OCI-LY7 (cell line): ENCODE results near the gene GSG1L. TPM values are rescaled to one million over a fixed set of nuclear protein-coding genes. Genes with fewer than 3 reads are reported as not detected.

Source experiments
- BruUV-seq: library from RNA; stranded (reverse); fragments of 400-500 nt; replicated peaks from 2 replicates; lab custom pipeline; 2021; lab: Mats Ljungman, UMichigan
- CTCF ChIA-PET: fragments of 300-600 bp; sonication (Branson Sonifier 250); formaldehyde crosslinking; loops from one replicate; lab custom pipeline; 2022; ENCODE audit warnings: antibody characterized with exemption; ENCODE audit not compliant: unreplicated experiment; lab: Charles Lee
- POLR2A ChIA-PET: fragments of 300-600 bp; sonication (Branson Sonifier 250); formaldehyde crosslinking; loops from one replicate; lab custom pipeline; 2022; ENCODE audit warnings: antibody characterized with exemption; lab: Charles Lee
- DNase-seq: peaks from one replicate; pipeline ENCODE4 v3.0.0-alpha.2; 2015; ENCODE audit warnings: low spot score
- H2AFZ ChIP-seq: fragments of 200-600 bp; sonication (generic), shearing (Covaris generic); 2 replicates; pipeline ENCODE4 v1.6.1; 2014; ENCODE audit warnings: mild to moderate bottlenecking, antibody characterized with exemption, low read length, moderate library complexity
- H3K27ac ChIP-seq: fragments of 200-600 bp; sonication (generic); 2 replicates; pipeline ENCODE4 v1.5.1; 2014; ENCODE audit warnings: mixed run types, low read depth, mild to moderate bottlenecking, moderate library complexity, low read length, inconsistent platforms; ENCODE audit not compliant: poor library complexity, severe bottlenecking
- H3K36me3 ChIP-seq: fragments of 200-600 bp; sonication (generic); 2 replicates; pipeline ENCODE4 v1.6.1; 2014; ENCODE audit warnings: mild to moderate bottlenecking, antibody characterized with exemption, low read length, moderate library complexity, mixed read lengths; ENCODE audit not compliant: insufficient read depth
- H3K4me1 ChIP-seq: fragments of 200-600 bp; sonication (generic); 2 replicates; pipeline ENCODE4 v1.5.1; 2014; ENCODE audit warnings: mild to moderate bottlenecking, low read length; ENCODE audit not compliant: insufficient read depth, poor library complexity, severe bottlenecking
- H3K4me2 ChIP-seq: fragments of 200-600 bp; sonication (generic); 2 replicates; pipeline ENCODE4 v1.6.1; 2014; ENCODE audit warnings: mild to moderate bottlenecking, low read length
- H3K4me3 ChIP-seq: fragments of 200-600 bp; sonication (generic); 2 replicates; pipeline ENCODE4 v1.5.1; 2014; ENCODE audit warnings: mild to moderate bottlenecking, low read depth, low read length; ENCODE audit not compliant: poor library complexity, severe bottlenecking
- H3K79me2 ChIP-seq: fragments of 200-600 bp; sonication (generic); 2 replicates; pipeline ENCODE4 v1.6.1; 2016; ENCODE audit warnings: low read depth, mild to moderate bottlenecking, low read length, moderate library complexity, mixed read lengths; ENCODE audit not compliant: insufficient read depth
- H3K9me2 ChIP-seq: fragments of 200-600 bp; sonication (generic); 2 replicates; pipeline ENCODE4 v1.6.1; 2016; ENCODE audit warnings: mild to moderate bottlenecking, low read length, mixed read lengths; ENCODE audit not compliant: insufficient read depth
- H3K9me3 ChIP-seq: fragments of 200-600 bp; sonication (generic); 2 replicates; pipeline ENCODE4 v1.6.1; 2014; ENCODE audit warnings: mild to moderate bottlenecking, mixed run types, low read length, mixed read lengths
- H4K20me1 ChIP-seq: fragments of 200-600 bp; sonication (generic); 2 replicates; pipeline ENCODE4 v1.6.1; 2014; ENCODE audit warnings: mild to moderate bottlenecking, antibody characterized with exemption, low read length, moderate library complexity, mixed read lengths; ENCODE audit not compliant: insufficient read depth
- EZH2phosphoT487 ChIP-seq: fragments of 200-600 bp; sonication (generic); IDR thresholded peaks from 2 replicates; pipeline ENCODE4 v1.6.1; 2018; ENCODE audit warnings: low read depth, borderline replicate concordance, mild to moderate bottlenecking, mixed run types, antibody characterized with exemption, low read length, moderate library complexity, mixed read lengths
- intact Hi-C: fragments of 100-400 bp; cut with micrococcal nuclease; formaldehyde crosslinking; loops from one replicate; pipeline ENCODE4 v1.10.0; 2022; ENCODE audit not compliant: unreplicated experiment
- total RNA-seq, 2 experiments: library from RNA; depleted of rRNA in 1 of 2; stranded (reverse); fragments of >200 nt in 1 of 2; shearing (Covaris generic) in 1 of 2; gene quantifications; 2 replicates each; pipeline ENCODE4 v1.2.3, GENCODE V29; 2014 to 2022
- TF ChIP-seq, protein P1 (sequence below): fragments of 200-600 bp; sonication (generic); conservative IDR thresholded peaks from 2 replicates; pipeline ENCODE4 v1.5.1; 2014; ENCODE audit warnings: mild to moderate bottlenecking, antibody characterized with exemption, low read length, moderate library complexity, mixed read lengths

GSG1L gene
- total RNA-seq, 2 experiments from 2014 or later = not detected

DNA sequence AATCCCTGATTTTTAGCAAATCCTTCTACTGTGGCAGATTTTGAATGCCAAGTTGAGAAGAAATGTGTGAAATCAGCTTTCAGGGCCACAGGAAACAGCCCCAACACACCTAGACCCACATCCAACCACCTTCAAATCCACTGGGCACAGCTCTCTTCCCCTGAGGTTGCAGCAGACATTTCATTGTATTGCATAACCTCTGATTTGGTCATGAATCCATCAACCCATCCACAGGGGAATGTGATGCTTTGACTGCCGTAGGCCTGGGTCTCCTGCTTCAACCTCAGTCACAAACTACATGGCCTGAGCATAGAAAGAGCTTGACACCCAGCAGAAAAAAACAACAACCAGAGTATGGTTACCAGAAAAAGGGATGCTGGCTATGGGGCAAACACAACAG lies 145.6 kb downstream of the GSG1L start:
- ChIA-PET POLR2A (no interaction called here), CTCF (no interaction called here)
- H4K20me1 ChIP-seq = no peaks in the 10 kb centered on the region
- H3K4me2 ChIP-seq = no peak overlapping the region
- no peaks in the 10 kb centered on the region for H3K9me2 ChIP-seq
- no peaks in the 10 kb centered on the region for H3K4me1 ChIP-seq
- no TSS peak for BruUV-seq
- intact Hi-C loops = no loop called here
- no peak overlapping the region for H3K27ac ChIP-seq
- H2AFZ ChIP-seq = no peak overlapping the region
- H3K36me3 ChIP-seq = no peaks in the 10 kb centered on the region
- TF ChIP-seq, protein P1, sequence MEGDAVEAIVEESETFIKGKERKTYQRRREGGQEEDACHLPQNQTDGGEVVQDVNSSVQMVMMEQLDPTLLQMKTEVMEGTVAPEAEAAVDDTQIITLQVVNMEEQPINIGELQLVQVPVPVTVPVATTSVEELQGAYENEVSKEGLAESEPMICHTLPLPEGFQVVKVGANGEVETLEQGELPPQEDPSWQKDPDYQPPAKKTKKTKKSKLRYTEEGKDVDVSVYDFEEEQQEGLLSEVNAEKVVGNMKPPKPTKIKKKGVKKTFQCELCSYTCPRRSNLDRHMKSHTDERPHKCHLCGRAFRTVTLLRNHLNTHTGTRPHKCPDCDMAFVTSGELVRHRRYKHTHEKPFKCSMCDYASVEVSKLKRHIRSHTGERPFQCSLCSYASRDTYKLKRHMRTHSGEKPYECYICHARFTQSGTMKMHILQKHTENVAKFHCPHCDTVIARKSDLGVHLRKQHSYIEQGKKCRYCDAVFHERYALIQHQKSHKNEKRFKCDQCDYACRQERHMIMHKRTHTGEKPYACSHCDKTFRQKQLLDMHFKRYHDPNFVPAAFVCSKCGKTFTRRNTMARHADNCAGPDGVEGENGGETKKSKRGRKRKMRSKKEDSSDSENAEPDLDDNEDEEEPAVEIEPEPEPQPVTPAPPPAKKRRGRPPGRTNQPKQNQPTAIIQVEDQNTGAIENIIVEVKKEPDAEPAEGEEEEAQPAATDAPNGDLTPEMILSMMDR = no peak
- TF ChIP-seq EZH2phosphoT487 = no peak
- no peaks in the 10 kb centered on the region for H3K79me2 ChIP-seq
- DNase-seq = no peak
- H3K4me3 ChIP-seq = no peak overlapping the region
- H3K9me3 ChIP-seq = no peaks in the 10 kb centered on the region

DNA sequence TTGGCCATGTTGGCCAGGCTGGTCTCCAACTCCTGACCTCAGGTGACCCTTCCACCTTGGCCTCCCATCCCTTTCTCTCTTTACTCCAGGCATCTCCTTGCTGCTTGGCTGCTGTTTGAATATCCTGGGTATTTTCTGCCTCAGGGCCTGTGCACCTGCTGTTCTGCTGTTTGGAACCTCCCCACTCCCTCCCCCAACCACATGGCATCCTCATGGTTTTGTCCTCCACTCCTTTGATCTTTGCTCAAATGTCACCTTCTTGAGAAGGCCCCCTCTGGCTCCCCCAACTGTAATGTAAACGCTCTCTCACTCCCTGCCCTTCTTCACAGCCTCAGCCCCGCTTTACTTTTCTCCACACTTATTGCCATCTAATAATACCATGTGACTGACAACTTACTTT lies 152.0 kb downstream of the GSG1L start:
- CTCF ChIA-PET = no interaction called here

DNA sequence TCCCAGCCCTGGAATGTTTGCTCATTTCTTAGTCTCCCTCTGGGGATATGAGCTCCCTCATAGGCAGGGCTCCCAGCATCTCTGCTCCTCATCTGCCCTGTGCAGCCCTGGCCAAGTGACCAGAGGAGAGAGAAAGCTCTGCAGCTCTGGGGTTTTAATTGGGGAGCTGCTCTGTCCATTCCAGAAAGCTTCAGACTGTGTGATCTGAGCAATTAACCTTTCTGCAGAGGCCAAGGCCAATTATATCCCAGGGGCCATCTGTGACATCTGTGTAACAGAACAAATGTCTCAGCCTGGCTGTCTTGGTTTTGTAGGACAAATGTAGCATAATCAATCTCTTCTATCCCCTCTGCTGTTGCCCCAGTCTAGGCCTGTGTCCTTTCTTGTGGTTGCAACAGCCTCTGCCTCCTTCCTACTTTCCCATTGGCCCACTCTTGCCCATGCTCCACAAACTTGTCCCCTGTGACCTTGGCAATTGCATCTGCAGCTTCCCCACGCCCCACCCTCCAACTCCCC lies 156.0 kb downstream of the GSG1L start:
- H3K36me3 ChIP-seq = no peaks in the 10 kb centered on the region
- no peaks in the 10 kb centered on the region for H3K4me1 ChIP-seq
- intact Hi-C loops = no loop called here
- BruUV-seq = no TSS peak
- TF ChIP-seq, protein P1 = no peak
- TF ChIP-seq EZH2phosphoT487 = no peak
- ChIA-PET CTCF (no interaction called here), POLR2A (interaction anchor here (0.5 kb wide), 1 partner anchor 260 kb away, joined by 3 read pairs; no protein-coding TSS in a partner anchor)
- H3K9me2 ChIP-seq = no peaks in the 10 kb centered on the region
- H2AFZ ChIP-seq = no peak overlapping the region
- no peak overlapping the region for H3K4me2 ChIP-seq
- DNase-seq = no peak
- H3K4me3 ChIP-seq = no peak overlapping the region
- H3K9me3 ChIP-seq = no peaks in the 10 kb centered on the region
- H3K27ac ChIP-seq = no peak overlapping the region
- H3K79me2 ChIP-seq = no peaks in the 10 kb centered on the region
- H4K20me1 ChIP-seq = no peaks in the 10 kb centered on the region

More for the DNA sequence above, 152.0 kb downstream of the GSG1L start:
- BruUV-seq = no TSS peak
- DNase-seq = no peak
- TF ChIP-seq EZH2phosphoT487 = no peak
- TF ChIP-seq, protein P1 = no peak
- Histone ChIP-seq H3K9me2 (no peaks in the 10 kb centered on the region), H3K4me2 (no peak overlapping the region), H3K4me3 (no peak overlapping the region), H3K79me2 (no peaks in the 10 kb centered on the region), H3K9me3 (no peaks in the 10 kb centered on the region), H3K36me3 (no peaks in the 10 kb centered on the region), H4K20me1 (no peaks in the 10 kb centered on the region), H3K27ac (no peak overlapping the region), H2AFZ (no peak overlapping the region), H3K4me1 (no peaks in the 10 kb centered on the region)
- POLR2A ChIA-PET = no interaction called here
- intact Hi-C loops = no loop called here
